WTC11 (cell line): ENCODE results near the gene CNTNAP5.

Source experiments
- ARID4B ChIP-seq: sonication (generic); formaldehyde crosslinking; IDR thresholded peaks from 2 replicates; pipeline ENCODE4 v1.8.0; 2023; ENCODE audit warnings: missing genetic modification reagents, mild to moderate bottlenecking, borderline replicate concordance
- ATF1 ChIP-seq: sonication (generic); formaldehyde crosslinking; IDR thresholded peaks from 2 replicates; pipeline ENCODE4 v1.8.1; 2023; ENCODE audit warnings: mild to moderate bottlenecking, moderate library complexity, missing genetic modification reagents
- CTCF ChIP-seq: fragments of 200-600 bp; IDR thresholded peaks from 2 replicates; pipeline ENCODE4 v1.8.0; 2022; ENCODE audit warnings: antibody characterized with exemption
- EMX1 ChIP-seq: fragments of 250-450 bp; sonication (Bioruptor Pico); IDR thresholded peaks from 2 replicates; pipeline ENCODE4 v1.8.0; 2021; ENCODE audit warnings: mild to moderate bottlenecking
- GABPB1 ChIP-seq: sonication (generic); formaldehyde crosslinking; IDR thresholded peaks from 2 replicates; pipeline ENCODE4 v1.8.1; 2023; ENCODE audit warnings: mild to moderate bottlenecking, missing genetic modification reagents
- HMGXB4 ChIP-seq: sonication (generic); formaldehyde crosslinking; IDR thresholded peaks from 2 replicates; pipeline ENCODE4 v1.8.1; 2023; ENCODE audit warnings: mild to moderate bottlenecking, moderate library complexity, missing genetic modification reagents
- MAX ChIP-seq: sonication (generic); formaldehyde crosslinking; IDR thresholded peaks from 2 replicates; pipeline ENCODE4 v1.8.0; 2022; ENCODE audit warnings: mild to moderate bottlenecking, missing genetic modification reagents
- MXD4 ChIP-seq: fragments of 250-450 bp; sonication (Bioruptor Pico); IDR thresholded peaks from 2 replicates; pipeline ENCODE4 v1.8.0; 2021; ENCODE audit warnings: mild to moderate bottlenecking, moderate library complexity, borderline replicate concordance
- PREB ChIP-seq: sonication (generic); formaldehyde crosslinking; IDR thresholded peaks from 2 replicates; pipeline ENCODE4 v1.8.1; 2022; ENCODE audit warnings: mild to moderate bottlenecking, missing genetic modification reagents, moderate library complexity, borderline replicate concordance
- PRRX2 ChIP-seq: fragments of 250-450 bp; sonication (Bioruptor Pico); IDR thresholded peaks from 2 replicates; pipeline ENCODE4 v1.8.0; 2021; ENCODE audit warnings: mild to moderate bottlenecking
- TEAD4 ChIP-seq: sonication (generic); formaldehyde crosslinking; IDR thresholded peaks from 2 replicates; pipeline ENCODE4 v1.8.0; 2022; ENCODE audit warnings: mild to moderate bottlenecking, missing genetic modification reagents
- ZMAT4 ChIP-seq: fragments of 250-450 bp; sonication (Bioruptor Pico); IDR thresholded peaks from 2 replicates; pipeline ENCODE4 v1.9.0; 2021; ENCODE audit warnings: mild to moderate bottlenecking
- ZNF263 ChIP-seq: sonication (generic); formaldehyde crosslinking; IDR thresholded peaks from 2 replicates; pipeline ENCODE4 v1.8.1; 2022; ENCODE audit warnings: low read depth, mild to moderate bottlenecking, moderate library complexity, missing genetic modification reagents

GRCh38 chr2:124248386-124248785 lies 223.3 kb downstream of the CNTNAP5 start:
- TF ChIP-seq ZMAT4 (CRISPR knock-in tag) = no peak
- TF ChIP-seq CTCF = no peak
- TF ChIP-seq GABPB1 (CRISPR knock-in tag) = no peak
- TF ChIP-seq TEAD4 (CRISPR knock-in tag) = no peak
- TF ChIP-seq ARID4B = no peak
- no peak for TF ChIP-seq MAX (CRISPR knock-in tag)
- TF ChIP-seq ZNF263 (CRISPR knock-in tag) = no peak
- TF ChIP-seq EMX1 = no peak
- no peak for TF ChIP-seq ATF1 (CRISPR knock-in tag)
- TF ChIP-seq PREB = no peak
- TF ChIP-seq PRRX2 = no peak
- no peak for TF ChIP-seq MXD4 (CRISPR knock-in tag)
- no peak for TF ChIP-seq HMGXB4 (CRISPR knock-in tag)
